NCI-H226 (cell line): ENCODE measurements around the gene RANBP2.
"Not testable (repeated sequence)": the region's sequence is repeated elsewhere in the genome, so short reads cannot be mapped to it uniquely, and the experiment has no call there.

Source experiments
- DNase-seq: peaks from one replicate; pipeline ENCODE4 v3.0.0-alpha.2; 2015

Gene RANBP2

DNA sequence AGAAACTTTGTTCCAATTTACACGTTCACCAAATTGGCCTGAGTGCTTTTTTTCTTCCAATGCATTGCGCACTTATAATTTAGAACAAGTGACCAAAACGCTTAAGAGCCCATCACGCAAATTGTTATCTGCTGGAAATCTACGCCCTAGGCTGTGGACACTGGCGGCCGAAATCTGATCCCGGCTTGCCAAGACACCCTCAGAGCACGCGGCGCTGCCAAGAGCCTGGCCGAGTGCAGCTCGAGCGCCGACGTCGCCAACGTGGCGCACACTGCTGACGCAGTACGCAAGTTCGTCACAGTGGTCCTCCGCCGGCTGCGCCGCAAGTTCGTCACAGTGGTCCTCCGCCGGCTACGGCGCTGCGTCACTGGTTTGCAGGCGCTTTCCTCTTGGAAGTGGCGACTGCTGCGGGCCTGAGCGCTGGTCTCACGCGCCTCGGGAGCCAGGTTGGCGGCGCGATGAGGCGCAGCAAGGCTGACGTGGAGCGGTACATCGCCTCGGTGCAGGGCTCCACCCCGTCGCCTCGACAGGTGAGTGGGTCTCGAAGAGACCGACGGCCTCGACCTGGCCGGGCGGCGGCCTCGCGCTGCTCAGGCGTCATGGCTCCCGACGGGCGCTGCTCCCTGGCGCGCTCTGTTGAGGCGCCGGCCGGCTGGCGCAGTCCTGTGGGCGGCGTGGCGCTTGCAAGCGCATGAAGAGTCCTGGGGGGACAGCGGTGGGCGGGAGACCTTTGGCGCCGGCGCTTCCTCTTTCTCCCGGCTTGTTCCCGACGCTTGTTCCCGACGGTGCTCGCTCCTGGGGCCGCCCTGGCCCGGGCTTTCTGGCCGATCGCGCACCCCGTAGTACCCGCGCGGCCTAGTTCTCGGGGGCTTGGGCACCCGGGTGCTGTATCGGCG lies at the start of gene RANBP2:
Gene RANBP2 (plus strand): TSS at position 334 of the 896 bp plus-strand sequence. CDS start 125 bp downstream, at position 459.
- DNase-seq: peak; percentile 97

DNA sequence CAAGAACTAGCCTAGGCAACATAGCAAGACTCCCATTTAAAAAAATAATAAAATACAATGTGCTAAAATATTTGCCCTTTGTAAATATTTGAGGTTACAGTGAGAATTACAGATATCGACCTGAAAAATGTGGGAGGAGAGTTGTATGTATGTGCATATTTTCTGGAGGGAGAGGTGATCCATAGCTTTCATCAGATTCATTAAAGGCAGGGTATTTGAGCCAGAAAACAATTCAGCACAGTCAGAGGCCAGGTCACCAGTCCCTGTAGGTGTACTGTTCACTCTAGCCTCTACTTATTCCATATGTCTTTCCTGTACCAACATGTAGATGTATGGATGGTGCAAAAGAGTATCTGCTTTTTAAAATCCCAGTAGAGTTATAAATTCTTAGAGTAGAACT lies 49.0 kb upstream of the RANBP2 start:
- DNase-seq: not testable (repeated sequence)

DNA sequence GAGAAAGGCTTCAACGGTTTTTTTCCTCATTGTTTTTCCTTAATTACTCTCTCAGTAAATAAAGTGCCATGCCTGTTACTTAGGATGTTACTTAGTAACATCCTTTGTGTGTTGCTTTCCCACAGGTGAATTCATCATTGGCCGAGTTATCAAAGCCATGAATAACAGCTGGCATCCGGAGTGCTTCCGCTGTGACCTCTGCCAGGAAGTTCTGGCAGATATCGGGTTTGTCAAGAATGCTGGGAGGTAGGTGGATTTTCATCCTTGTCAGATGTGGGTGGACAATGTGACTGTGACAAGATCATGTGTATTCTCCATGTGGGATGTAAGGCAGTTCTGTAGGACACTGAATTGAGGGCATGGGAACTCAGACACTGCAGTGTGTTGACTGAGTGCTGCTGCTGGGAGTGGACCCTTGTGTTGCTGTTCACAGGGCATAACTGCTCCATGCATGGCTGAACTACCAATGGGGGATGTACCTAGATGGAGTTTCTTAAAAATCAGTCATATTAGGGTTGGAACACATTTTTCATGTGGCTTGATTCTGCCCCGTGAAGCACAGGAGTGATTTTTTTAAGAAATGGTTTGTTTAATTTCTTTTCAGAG lies 47.0 kb upstream of the RANBP2 start:
- DNase-seq: not testable (repeated sequence)

DNA sequence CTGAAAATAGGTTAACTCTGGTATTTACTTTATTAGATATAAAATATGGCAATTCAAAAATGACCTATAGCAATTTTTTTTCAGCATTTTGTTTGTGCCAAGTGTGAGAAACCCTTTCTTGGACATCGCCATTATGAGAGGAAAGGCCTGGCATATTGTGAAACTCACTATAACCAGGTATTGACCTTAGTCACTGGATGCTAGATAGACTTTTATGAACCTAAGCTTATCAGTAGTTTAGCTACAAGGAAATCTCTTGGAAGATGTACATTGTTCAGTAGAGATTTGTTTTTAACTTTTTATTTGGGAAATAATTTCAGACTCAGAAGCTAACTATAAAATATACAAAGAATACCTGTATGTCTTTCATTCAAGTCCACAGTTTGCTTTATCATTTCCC lies 42.8 kb upstream of the RANBP2 start:
- DNase-seq: not testable (repeated sequence)

DNA sequence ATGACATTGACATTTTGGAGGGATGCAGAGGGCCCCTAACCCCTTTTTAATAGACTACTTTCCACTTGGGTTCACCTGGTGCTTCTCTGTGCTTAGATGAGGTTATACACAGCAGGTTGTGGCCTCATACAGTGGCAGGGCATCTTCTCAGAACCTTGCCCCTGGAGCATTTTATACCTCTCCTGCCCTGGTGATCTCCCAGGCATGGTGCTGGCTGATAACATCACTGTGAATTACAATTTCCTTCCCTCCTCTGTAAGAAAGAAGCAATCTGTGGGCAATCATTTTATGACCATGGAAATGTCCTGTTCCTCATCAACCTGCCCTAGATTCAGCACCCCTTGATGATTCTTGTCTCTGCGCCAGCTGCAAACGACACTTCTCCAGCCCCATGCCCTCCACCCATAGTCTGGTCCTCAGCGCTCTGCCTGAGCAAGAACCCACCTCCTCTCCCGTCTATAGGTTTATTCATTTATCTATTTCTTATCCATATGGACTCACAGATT lies 42.0 kb upstream of the RANBP2 start:
- not testable (repeated sequence) for DNase-seq

DNA sequence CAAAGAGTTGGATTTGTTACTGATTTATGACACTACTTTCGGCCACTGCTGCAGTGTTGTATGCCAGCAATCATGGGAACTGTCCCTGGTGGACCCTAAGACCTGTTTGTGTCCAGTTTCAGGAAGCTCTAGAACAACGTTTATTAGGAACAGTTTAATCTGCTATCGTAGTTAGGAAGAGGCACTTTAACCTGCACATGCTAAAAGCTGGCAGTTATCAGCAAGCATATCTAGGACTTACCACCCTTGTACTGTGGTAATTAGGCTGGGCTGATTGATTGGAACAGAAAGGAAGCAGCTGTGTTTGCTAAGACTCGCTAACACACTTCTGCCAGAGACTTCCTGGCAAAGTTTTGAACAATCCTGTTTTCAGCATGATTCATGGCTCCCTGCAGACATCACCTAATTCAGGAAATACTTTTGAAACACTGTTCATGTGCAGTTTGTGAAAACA lies 41.1 kb upstream of the RANBP2 start:
- DNase-seq: peak; percentile 45

DNA sequence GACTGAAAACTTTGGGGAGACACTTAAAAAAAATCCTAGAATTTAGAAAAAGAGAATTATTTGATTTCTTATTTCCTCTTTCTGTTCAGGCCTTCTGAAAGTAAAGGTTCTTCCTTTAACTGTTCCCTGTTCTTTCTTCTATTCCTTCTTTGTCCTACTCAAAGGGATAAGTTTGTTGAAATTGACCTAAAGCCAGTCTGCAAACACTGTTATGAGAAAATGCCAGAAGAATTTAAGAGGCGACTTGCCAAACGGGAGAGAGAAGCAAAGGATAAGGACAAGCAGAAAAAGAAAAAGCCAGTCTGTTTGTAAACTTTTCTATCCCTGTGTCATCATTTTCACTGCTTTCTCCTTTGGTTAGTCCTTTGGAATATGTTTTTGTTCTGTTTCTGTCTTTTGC lies 38.5 kb upstream of the RANBP2 start:
- DNase-seq: not testable (repeated sequence)

DNA sequence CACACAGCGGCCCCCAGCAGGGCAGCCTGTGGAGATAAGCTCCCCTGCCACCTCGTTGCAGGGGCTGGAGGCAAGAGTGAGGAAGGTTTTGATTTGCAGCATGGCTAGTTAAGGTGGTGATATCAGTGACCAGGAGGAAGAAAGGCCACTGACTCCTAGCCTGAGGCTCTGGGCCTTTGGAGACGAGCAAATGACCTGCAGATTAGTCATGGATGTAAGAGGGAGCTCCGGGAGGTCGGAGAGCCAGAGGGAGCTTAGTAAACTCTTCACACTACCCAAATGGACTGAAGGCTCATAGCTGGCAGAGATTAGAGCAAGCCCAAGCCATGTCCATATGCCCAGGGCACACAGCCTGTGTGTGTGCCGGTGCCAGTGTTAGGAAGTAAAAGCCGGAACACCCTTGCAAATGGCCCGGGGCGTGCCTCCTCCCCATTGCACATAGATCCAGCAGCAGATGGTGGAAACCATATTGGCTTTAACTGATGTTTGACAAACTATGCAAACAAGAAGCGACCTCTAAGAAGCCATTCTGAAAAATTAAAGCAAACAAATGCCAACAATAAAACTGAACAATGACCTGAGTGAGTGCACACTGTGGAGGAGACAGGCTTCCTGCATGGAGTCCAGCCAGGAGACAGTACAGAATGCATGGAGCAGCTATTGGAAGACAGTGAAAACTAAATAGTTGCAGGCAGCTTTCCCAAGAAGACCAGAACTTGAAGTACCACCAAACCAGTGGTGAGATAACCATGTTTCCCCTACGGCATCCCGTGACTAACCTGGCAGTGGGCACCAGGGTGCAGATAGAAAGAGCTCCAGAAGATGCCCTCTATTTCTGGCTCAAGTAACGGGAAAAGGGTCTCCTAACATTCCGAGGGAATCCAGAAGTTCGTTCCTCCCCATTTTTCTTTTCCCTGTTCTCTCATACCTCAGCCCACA lies 30.2 kb upstream of the RANBP2 start:
- peak; percentile 53 for DNase-seq

DNA sequence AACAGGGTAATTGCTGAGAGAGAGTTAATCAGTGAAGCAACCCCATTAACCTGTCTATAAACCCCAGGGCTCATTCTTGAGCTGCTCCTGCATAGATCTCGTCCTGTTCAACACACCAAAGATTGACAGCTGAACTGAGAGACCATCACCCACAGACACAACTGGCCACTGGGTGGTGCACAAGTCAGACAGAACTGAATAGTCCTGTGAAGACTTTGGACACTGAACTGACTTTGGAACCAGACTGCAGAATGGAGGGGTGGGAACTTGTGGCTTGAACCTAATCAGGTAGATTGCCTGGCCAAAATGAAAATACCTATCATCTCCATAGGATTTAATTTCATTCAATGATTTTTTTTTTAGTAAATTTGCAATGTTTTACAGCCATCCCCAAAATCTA lies 29.3 kb upstream of the RANBP2 start:
- not testable (repeated sequence) for DNase-seq

DNA sequence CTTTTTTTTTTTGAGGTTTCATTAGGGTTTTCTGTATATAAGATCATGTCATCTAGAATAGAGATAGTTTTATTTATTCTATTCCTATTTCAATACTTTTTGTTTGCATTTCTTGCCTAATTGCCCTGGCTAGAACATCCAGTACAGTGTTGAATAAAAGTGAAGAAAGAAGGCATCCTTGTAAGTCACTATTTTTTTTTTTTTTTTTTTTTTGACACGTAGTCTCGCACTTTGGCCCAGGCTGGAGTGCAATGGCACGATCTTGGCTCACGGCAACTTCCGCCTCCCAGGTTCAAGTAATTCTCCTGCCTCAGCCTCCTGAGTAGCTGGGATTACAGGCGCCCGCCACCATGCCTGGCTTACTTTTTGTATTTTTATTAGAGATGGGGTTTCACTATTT lies 27.8 kb upstream of the RANBP2 start:
- no peak for DNase-seq

DNA sequence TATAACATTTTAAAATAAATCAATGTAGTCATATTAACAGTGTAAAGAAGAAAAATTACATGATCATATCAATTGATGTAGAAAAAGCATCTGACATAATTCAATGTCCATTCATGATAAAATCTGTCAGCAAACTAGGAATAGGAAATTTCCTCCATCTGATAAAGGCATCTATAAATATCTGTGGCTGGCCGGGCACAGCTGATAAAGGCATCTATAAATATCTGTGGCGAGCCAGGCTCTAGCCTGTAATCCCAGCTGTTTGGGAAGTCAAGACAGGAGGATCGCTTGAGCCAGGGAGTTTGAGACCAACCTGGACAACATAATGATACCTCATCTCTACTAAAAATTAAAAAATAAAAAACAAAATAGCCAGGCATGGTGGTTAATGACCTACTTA lies 18.1 kb upstream of the RANBP2 start:
- DNase-seq: no peak

DNA sequence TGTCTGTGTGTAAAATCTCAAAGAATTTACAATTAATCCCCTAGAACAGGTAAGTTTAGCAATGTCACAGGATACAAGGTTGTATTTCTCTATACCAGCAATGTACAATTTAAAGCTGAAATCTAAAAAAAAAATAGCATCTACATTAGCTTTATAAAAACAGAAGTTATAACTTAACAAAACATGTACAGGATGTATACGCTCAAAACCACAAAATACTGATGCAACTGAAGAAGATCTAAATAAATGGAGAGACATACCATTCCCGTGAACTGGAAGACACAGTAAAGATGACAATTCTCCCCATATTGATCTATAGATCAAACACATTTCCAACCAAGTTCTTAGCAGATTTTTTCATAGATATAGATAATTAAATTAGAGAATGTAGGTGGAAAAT lies 17.5 kb upstream of the RANBP2 start:
- no peak for DNase-seq

DNA sequence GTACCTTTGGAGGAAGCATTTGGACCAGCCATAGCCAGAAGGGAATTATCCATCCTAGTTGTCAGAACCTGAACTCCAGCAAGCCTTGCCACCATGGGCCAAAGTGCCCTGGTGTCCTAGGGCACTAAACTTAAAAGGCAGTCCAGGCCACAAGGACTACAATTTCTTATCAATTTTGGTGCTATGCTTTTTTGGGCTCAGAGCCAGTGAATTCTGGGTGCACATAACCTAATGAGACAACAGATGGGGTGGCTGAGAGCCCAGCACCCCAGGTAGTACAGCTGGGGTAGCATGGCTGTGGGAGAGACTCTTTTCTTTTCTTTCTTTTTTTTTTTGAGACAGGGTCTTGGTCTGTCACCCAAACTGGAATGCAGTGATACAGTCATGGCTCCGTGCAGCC lies 14.4 kb upstream of the RANBP2 start:
- DNase-seq: no peak

DNA sequence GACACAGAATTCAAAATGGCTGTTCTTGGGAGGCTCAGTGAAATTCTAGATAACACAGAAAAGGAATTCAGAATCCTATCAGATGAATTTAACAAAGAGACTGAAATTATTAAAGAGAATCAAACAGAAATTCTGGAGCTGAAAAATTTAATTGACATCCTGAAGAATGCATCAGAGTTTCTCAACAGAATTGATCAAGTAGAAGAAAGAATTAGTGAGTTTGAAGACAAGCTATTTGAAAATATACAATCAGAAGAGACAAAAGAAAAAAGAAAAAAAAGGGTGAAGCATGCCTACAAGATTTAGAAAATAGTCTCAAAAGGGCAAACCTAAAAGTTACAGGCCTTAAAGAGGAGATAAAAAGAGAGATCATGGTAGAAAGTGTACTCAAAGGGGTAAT lies 12.0 kb upstream of the RANBP2 start:
- no peak for DNase-seq

DNA sequence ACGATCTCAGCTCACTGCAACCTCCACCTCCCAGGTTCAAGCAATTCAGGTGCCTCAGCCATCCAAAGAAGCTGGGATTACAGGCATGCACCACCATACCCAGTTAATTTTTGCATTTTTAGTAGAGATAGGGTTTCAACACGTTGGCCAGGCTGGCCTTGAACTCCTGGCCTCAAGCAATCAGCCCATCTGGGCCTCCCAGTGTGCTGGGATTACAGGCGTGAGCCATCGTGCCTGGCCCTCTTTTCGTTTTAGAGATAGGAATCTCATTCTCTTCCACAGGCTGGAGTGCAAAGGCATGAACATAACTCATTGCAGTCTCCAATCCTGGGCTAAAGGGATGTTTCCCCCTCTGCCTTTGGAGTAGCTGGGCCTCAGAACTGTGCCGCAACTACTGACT lies 2.3 kb upstream of the RANBP2 start:
- DNase-seq: not testable (repeated sequence)

DNA sequence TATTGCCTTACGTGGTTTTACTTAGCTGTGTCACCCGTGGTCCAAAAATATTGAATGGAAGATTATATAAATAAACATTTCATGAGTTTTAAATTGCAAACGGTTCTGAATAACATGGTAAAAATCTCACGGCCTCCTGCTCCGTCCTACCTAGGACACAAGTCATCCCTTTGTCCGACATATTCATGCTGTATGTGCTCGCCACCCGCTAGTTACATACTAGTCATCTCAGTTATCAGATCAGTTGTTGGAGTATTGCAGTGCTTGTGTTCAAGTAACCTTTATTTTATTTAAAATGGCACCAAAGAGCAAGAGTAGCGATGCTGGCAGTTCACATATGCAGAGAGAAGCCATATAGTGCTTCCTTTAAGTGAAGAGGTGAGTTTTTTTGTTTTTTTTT lies 6.8 kb downstream of the RANBP2 start:
- DNase-seq: not testable (repeated sequence)

DNA sequence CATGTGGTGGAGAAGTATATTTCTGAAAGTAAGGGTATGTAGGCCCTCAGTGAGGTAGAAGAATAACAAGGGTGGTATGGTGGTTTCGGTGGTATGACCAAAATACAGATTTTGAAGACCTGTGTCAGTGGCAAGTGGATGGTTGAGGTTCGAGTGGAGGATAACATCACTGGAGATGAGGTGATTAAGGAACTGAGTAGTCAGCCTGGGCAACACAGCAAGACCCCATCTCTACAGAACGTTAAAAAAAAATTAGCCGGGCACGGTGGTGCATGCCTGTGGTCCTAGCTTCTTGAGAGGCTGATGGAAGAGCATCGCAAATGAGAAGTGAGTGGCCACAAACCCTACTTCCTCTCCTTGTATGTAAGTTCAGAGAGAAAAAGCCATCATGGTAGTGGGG lies 15.4 kb downstream of the RANBP2 start:
- DNase-seq: not testable (repeated sequence)

DNA sequence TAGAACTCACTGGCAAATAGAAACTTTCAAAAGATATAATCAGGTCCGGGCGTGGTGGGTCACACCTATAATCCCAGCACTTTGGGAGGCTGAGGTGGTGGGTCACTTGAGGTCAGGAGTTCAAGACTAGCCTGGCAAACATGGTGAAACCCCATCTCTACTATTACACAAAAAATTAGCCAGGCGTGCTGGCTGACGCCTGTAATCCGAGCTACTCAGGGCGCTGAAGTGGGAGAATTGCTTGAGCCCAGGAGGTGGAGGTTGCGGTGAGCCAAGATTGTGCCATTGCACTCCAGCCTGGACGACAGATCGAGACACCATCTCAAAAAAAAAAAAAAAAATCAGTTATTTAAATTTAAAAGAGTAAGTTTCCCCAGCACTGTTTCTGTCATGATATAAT lies 38.7 kb downstream of the RANBP2 start:
- not testable (repeated sequence) for DNase-seq

DNA sequence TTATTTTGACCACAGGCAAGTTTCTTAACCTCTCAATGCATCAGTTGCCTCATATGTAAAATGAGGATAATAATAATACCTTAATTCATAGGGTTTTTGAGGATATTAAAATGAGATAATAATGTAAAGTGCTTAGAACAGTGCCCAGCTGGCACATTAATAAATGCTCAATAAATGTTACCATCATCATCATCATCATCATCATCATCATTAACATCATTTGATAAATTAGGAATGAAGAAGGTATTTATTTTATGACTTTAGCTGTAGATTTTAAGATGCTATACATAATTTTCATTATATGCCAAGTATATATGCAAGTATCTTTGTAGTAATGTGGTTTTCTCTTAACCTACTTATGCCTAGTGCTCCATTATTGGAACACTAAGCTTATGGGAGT lies 43.3 kb downstream of the RANBP2 start:
- not testable (repeated sequence) for DNase-seq

DNA sequence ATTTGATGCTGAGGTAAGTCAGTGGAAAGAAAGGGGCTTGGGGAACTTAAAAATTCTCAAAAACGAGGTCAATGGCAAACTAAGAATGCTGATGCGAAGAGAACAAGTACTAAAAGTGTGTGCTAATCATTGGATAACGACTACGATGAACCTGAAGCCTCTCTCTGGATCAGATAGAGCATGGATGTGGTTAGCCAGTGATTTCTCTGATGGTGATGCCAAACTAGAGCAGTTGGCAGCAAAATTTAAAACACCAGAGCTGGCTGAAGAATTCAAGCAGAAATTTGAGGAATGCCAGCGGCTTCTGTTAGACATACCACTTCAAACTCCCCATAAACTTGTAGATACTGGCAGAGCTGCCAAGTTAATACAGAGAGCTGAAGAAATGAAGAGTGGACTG lies 47.4 kb downstream of the RANBP2 start:
- peak; percentile 7 for DNase-seq

DNA sequence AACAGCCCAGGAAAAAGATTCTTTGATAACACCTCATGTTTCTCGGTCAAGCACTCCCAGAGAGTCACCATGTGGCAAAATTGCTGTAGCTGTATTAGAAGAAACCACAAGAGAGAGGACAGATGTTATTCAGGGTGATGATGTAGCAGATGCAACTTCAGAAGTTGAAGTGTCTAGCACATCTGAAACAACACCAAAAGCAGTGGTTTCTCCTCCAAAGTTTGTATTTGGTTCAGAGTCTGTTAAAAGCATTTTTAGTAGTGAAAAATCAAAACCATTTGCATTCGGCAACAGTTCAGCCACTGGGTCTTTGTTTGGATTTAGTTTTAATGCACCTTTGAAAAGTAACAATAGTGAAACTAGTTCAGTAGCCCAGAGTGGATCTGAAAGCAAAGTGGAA lies 48.6 kb downstream of the RANBP2 start:
- DNase-seq: not testable (repeated sequence)

DNA sequence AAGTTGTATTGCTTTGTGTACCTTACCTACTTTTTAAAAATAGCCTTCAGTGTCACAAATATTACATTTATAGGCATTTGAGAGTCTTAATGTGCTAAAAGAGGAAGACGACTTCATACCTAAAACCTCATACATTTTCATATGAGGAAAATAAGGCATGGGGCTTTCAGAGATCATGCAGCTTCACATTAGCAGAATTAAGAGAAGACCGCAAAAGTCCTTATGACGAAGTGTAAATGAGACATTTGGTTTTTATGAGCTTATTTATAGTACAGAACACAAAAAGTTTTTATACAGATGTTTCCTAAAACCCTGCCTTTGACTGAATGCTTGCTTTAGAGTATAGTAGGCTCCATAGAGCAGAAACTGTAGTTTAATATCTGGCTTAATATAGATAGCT lies 57.2 kb downstream of the RANBP2 start:
- DNase-seq: no peak

DNA sequence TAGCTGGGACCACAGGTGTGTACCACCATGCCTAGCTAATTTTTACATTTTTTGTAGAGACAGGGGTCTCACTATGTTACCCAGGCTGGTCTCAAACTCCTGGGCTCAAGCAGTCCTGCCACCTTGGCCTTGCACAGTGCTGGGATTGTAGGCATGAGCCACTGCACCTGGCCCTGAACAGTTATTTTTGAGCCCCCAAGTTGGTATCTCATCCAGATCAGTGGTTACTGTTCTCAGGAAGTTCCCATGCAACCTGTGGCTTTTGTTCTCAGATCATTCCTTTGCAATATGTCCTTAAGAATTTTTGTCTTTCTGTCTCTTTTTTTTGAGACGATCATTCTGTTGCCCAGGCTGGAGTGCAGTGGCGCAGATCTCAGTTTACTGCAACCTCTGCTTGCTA lies 59.6 kb downstream of the RANBP2 start:
- DNase-seq: no peak
